Measurements from ENCODE around the gene STAC. TPM values are rescaled to one million over a fixed set of nuclear protein-coding genes. Genes with fewer than 3 reads are reported as not detected.

Gene STAC
- polyA plus RNA-seq, 2 donors: 0.20 to 0.49 TPM

DNA sequence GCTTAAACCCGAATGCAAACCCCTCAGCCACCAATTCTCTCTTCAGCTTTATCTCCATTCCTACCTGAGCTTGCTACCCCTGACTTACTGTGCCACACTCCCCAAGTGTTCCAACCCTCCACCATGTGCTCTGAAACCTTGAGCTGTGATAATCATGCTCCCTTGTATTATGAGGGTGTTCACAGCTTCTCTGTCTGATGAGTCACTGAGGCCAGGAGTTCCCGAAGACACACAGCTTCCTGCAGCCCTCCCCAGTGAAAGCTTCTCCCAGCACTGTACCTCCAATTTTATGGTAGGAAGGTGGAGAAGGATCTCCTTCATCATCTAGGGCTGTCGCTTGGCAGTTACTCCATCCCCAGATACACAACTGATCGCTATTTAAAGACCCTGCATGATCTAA is 24.9 kb downstream of the STAC start:
- Histone ChIP-seq H3K4me1 (ENCODE audit: control insufficient read depth in 2 of 2, insufficient read depth in 2 of 2, low read length in 1 of 2) (no peaks in the 10 kb centered on the region), H3K36me3 (ENCODE audit: control insufficient read depth in 2 of 2, insufficient read depth in 2 of 2, low read length in 1 of 2) (no peaks in the 10 kb centered on the region), H3K9me3 (ENCODE audit: control insufficient read depth in 2 of 2, insufficient read depth in 1 of 2, low read depth in 1 of 2, low read length in 1 of 2) (no peaks in the 10 kb centered on the region), H3K27ac (ENCODE audit: low read depth in 2 of 2, low read length in 1 of 2) (no peak overlapping the region), H3K27me3 (ENCODE audit: control insufficient read depth in 1 of 2, insufficient read depth in 2 of 2, low read length in 2 of 2) (no peaks in the 10 kb centered on the region), H3K4me3 (ENCODE audit: low read depth in 1 of 2, low read length in 2 of 2) (no peak overlapping the region)
- WGBS, 2 donors: 80 to 91% methylated on average over 4 of the region's 4 CpGs

DNA sequence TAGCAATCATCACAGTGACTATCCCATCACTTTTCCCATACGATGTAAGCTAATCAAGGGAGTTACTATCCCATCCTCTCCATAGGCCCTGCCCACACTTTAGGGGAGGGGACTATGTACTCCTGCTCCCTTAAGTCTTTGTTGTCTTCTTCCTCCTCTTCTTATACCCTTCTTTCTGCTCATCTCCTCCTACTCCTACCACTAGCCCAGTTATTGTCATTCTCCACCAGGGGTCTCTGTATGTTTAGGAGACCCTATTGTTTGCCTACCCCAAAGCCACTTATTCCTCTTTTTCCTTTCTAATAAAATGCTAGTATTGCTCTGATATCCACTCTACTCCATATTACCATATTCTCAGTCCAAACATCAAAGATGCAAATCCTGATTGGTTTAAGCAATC is 27.8 kb downstream of the STAC start:
- H3K36me3 ChIP-seq (ENCODE audit: control insufficient read depth in 2 of 2, insufficient read depth in 2 of 2, low read length in 1 of 2): no peaks in the 10 kb centered on the region
- H3K9me3 ChIP-seq (ENCODE audit: control insufficient read depth in 2 of 2, insufficient read depth in 1 of 2, low read depth in 1 of 2, low read length in 1 of 2): no peaks in the 10 kb centered on the region
- H3K4me3 ChIP-seq (ENCODE audit: low read depth in 1 of 2, low read length in 2 of 2): no peak overlapping the region
- 72 to 83% methylated on average over 1 of the region's 1 CpG for WGBS, 2 donors
- H3K4me1 ChIP-seq (ENCODE audit: control insufficient read depth in 2 of 2, insufficient read depth in 2 of 2, low read length in 1 of 2): no peaks in the 10 kb centered on the region
- no peak overlapping the region for H3K27ac ChIP-seq (ENCODE audit: low read depth in 2 of 2, low read length in 1 of 2)
- no peaks in the 10 kb centered on the region for H3K27me3 ChIP-seq (ENCODE audit: control insufficient read depth in 1 of 2, insufficient read depth in 2 of 2, low read length in 2 of 2)

DNA sequence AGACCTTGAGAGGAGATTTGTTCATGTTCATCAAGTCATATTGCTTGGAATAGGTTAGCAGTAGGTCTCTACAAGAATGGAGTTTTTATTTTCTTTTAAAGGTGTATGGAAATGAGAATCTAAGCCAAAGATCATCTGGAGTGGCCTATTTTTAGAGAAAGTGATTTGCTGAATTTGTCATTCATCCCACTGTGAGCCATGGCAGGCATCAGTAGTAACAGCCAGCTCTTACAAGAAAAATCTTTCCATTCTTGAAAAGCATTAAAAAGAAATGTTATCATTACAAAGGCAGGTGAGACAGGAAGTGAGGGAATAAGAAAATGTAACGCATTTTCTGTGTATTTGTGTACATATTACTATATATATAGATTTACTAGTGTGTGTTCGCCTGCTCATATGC is 29.6 kb downstream of the STAC start:
- no peaks in the 10 kb centered on the region for H3K9me3 ChIP-seq (ENCODE audit: control insufficient read depth in 2 of 2, insufficient read depth in 1 of 2, low read depth in 1 of 2, low read length in 1 of 2)
- no peak overlapping the region for H3K4me3 ChIP-seq (ENCODE audit: low read depth in 1 of 2, low read length in 2 of 2)
- 85 to 86% methylated on average over 2 of the region's 2 CpGs for WGBS, 2 donors
- no peaks in the 10 kb centered on the region for H3K4me1 ChIP-seq (ENCODE audit: control insufficient read depth in 2 of 2, insufficient read depth in 2 of 2, low read length in 1 of 2)
- H3K27ac ChIP-seq (ENCODE audit: low read depth in 2 of 2, low read length in 1 of 2): no peak overlapping the region
- no peaks in the 10 kb centered on the region for H3K27me3 ChIP-seq (ENCODE audit: control insufficient read depth in 1 of 2, insufficient read depth in 2 of 2, low read length in 2 of 2)
- H3K36me3 ChIP-seq (ENCODE audit: control insufficient read depth in 2 of 2, insufficient read depth in 2 of 2, low read length in 1 of 2): no peaks in the 10 kb centered on the region

DNA sequence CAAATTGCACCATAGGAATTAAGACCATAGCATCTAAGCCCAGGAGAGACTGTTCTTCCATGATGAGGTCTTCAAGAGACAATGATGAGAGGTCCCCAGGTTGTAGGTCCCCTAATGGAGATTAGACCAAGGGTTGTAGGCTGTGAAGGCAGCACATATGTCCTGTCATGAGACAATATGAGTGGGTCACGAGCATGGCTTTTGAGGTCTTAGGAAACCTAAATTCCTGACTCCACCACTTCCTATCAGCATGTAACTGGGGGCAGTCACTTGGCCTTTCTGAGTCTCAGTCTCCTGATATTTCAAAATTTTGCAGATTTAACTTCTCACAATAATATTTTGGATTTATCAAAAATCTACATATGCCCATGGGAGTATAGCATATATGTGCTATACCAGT is 31.3 kb downstream of the STAC start:
- H3K27ac ChIP-seq (ENCODE audit: low read depth in 2 of 2, low read length in 1 of 2): no peak overlapping the region
- H3K4me1 ChIP-seq (ENCODE audit: control insufficient read depth in 2 of 2, insufficient read depth in 2 of 2, low read length in 1 of 2): no peaks in the 10 kb centered on the region
- no peaks in the 10 kb centered on the region for H3K27me3 ChIP-seq (ENCODE audit: control insufficient read depth in 1 of 2, insufficient read depth in 2 of 2, low read length in 2 of 2)
- 67 to 82% methylated on average over 1 of the region's 1 CpG for WGBS, 2 donors
- no peaks in the 10 kb centered on the region for H3K36me3 ChIP-seq (ENCODE audit: control insufficient read depth in 2 of 2, insufficient read depth in 2 of 2, low read length in 1 of 2)
- H3K4me3 ChIP-seq (ENCODE audit: low read depth in 1 of 2, low read length in 2 of 2): no peak overlapping the region
- H3K9me3 ChIP-seq (ENCODE audit: control insufficient read depth in 2 of 2, insufficient read depth in 1 of 2, low read depth in 1 of 2, low read length in 1 of 2): no peaks in the 10 kb centered on the region

DNA sequence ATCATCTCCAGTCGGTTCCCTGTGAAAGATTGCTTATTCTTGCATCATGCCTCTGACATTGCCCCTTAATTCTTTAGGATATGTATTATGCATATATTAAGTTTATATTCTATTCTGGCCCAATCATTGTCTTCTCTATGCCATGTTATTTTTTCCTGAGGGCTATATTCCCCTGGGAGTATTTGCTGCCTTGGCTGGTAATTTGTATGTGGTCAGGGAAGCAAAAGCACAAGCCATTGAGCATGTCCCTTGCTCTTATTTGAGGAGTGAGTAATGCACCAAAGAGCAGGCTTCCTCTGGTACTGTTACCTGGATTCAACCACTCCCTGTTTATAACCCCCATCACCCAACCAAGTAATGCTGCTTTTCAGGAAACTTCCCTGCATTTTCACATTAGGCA is 36.3 kb downstream of the STAC start:
- no peak overlapping the region for H3K27ac ChIP-seq (ENCODE audit: low read depth in 2 of 2, low read length in 1 of 2)
- H3K27me3 ChIP-seq (ENCODE audit: control insufficient read depth in 1 of 2, insufficient read depth in 2 of 2, low read length in 2 of 2): no peaks in the 10 kb centered on the region
- H3K9me3 ChIP-seq (ENCODE audit: control insufficient read depth in 2 of 2, insufficient read depth in 1 of 2, low read depth in 1 of 2, low read length in 1 of 2): no peaks in the 10 kb centered on the region
- H3K36me3 ChIP-seq (ENCODE audit: control insufficient read depth in 2 of 2, insufficient read depth in 2 of 2, low read length in 1 of 2): no peaks in the 10 kb centered on the region
- 74 to 97% methylated on average over 1 of the region's 1 CpG for WGBS, 2 donors
- no peak overlapping the region for H3K4me3 ChIP-seq (ENCODE audit: low read depth in 1 of 2, low read length in 2 of 2)
- H3K4me1 ChIP-seq (ENCODE audit: control insufficient read depth in 2 of 2, insufficient read depth in 2 of 2, low read length in 1 of 2): no peaks in the 10 kb centered on the region

DNA sequence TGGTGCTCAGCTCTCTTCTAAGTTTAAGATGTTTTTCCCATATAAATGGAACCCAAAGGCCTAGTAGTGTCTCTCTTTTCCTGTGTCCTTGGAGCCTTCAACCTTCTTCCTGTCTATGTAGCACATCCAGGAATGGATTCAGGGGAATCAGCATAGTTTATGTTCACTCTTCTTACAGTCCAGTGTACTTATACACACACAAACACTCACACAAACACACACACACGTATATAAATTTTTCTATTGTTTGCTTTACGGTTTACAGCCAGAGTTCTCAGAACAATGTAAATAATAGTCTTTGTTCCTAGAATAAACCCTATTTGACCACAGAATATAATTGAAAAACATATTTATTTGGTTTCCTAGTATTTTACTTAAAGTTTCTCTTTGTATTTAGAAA is 36.9 kb downstream of the STAC start:
- Histone ChIP-seq H3K4me1 (ENCODE audit: control insufficient read depth in 2 of 2, insufficient read depth in 2 of 2, low read length in 1 of 2) (no peaks in the 10 kb centered on the region), H3K36me3 (ENCODE audit: control insufficient read depth in 2 of 2, insufficient read depth in 2 of 2, low read length in 1 of 2) (no peaks in the 10 kb centered on the region), H3K27ac (ENCODE audit: low read depth in 2 of 2, low read length in 1 of 2) (no peak overlapping the region), H3K27me3 (ENCODE audit: control insufficient read depth in 1 of 2, insufficient read depth in 2 of 2, low read length in 2 of 2) (no peaks in the 10 kb centered on the region), H3K4me3 (ENCODE audit: low read depth in 1 of 2, low read length in 2 of 2) (no peak overlapping the region), H3K9me3 (ENCODE audit: control insufficient read depth in 2 of 2, insufficient read depth in 1 of 2, low read depth in 1 of 2, low read length in 1 of 2) (no peaks in the 10 kb centered on the region)
- WGBS, 2 donors: 61 to 69% methylated on average over 2 of the region's 2 CpGs

DNA sequence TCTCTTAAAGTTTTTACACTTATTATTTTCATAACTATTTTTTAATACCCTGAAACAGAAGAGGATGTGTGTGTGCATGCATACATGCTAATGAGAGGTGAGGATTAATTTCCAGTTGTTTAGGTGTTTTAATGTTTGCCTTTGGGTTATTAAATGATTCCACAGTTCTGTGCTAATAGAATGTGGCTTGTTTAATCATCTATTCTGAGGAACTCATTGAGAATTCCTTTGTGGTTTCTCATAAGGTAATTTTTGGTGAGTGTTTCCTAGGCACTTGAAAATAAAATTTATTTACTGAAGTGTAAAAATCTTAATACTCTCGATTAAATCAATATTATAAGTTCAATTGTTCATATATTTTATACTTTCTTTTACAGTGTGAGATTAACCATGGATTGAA is 38.0 kb downstream of the STAC start:
- Histone ChIP-seq H3K27ac (ENCODE audit: low read depth in 2 of 2, low read length in 1 of 2) (no peak overlapping the region), H3K4me1 (ENCODE audit: control insufficient read depth in 2 of 2, insufficient read depth in 2 of 2, low read length in 1 of 2) (no peaks in the 10 kb centered on the region), H3K9me3 (ENCODE audit: control insufficient read depth in 2 of 2, insufficient read depth in 1 of 2, low read depth in 1 of 2, low read length in 1 of 2) (no peaks in the 10 kb centered on the region), H3K36me3 (ENCODE audit: control insufficient read depth in 2 of 2, insufficient read depth in 2 of 2, low read length in 1 of 2) (no peaks in the 10 kb centered on the region), H3K4me3 (ENCODE audit: low read depth in 1 of 2, low read length in 2 of 2) (no peak overlapping the region), H3K27me3 (ENCODE audit: control insufficient read depth in 1 of 2, insufficient read depth in 2 of 2, low read length in 2 of 2) (no peaks in the 10 kb centered on the region)
- 80 to 87% methylated on average over 1 of the region's 1 CpG for WGBS, 2 donors

DNA sequence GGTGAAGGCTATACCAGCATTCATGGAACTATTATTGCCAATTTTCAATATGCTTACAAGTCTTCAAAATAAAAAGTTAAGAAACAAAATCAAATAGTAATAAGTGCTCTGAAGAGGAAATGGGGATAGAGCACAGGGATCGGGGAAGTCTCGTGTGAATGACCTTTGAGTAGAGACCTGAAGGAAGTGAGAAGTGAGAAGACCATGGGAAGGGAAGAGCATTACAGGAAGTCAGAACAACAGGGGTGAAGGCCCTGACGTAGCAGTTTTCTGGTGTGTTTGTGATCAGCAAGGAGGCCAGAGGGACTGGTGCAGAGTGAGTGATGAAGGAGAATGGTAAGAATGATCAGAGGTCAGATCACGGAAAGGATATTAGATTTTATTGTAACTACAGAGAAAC is 48.1 kb downstream of the STAC start:
- Histone ChIP-seq H3K4me3 (ENCODE audit: low read depth in 1 of 2, low read length in 2 of 2) (no peak overlapping the region), H3K27ac (ENCODE audit: low read depth in 2 of 2, low read length in 1 of 2) (no peak overlapping the region), H3K9me3 (ENCODE audit: control insufficient read depth in 2 of 2, insufficient read depth in 1 of 2, low read depth in 1 of 2, low read length in 1 of 2) (no peaks in the 10 kb centered on the region), H3K4me1 (ENCODE audit: control insufficient read depth in 2 of 2, insufficient read depth in 2 of 2, low read length in 1 of 2) (no peaks in the 10 kb centered on the region), H3K27me3 (ENCODE audit: control insufficient read depth in 1 of 2, insufficient read depth in 2 of 2, low read length in 2 of 2) (no peaks in the 10 kb centered on the region), H3K36me3 (ENCODE audit: control insufficient read depth in 2 of 2, insufficient read depth in 2 of 2, low read length in 1 of 2) (no peaks in the 10 kb centered on the region)
- 81 to 85% methylated on average over 4 of the region's 4 CpGs for WGBS, 2 donors

DNA sequence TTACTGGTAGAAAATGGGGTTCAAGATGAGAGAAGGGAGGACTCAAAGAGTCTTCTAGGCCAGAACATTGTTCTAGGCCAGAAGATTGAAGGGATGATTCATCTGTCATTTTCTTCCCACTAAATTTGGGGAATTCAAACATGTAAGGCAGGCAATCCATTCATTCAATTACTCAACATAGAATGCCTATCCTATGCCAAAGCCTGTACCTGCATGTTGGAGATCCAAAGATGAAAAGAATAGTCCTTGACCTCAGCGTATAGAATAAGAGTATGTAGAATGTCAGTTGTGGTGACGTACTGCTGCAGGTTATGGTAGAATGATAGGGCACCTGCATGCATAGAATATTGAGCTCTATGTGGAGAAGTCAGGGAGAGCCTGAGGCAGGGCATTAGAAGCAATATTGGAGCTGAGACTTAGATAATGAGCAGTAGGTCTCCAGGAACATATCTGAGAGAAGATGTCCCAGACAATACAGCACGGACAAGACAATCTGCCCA is 49.7 kb downstream of the STAC start:
- Histone ChIP-seq H3K9me3 (ENCODE audit: control insufficient read depth in 2 of 2, insufficient read depth in 1 of 2, low read depth in 1 of 2, low read length in 1 of 2) (no peaks in the 10 kb centered on the region), H3K36me3 (ENCODE audit: control insufficient read depth in 2 of 2, insufficient read depth in 2 of 2, low read length in 1 of 2) (no peaks in the 10 kb centered on the region), H3K4me3 (ENCODE audit: low read depth in 1 of 2, low read length in 2 of 2) (no peak overlapping the region), H3K27me3 (ENCODE audit: control insufficient read depth in 1 of 2, insufficient read depth in 2 of 2, low read length in 2 of 2) (no peaks in the 10 kb centered on the region), H3K4me1 (ENCODE audit: control insufficient read depth in 2 of 2, insufficient read depth in 2 of 2, low read length in 1 of 2) (no peaks in the 10 kb centered on the region), H3K27ac (ENCODE audit: low read depth in 2 of 2, low read length in 1 of 2) (no peak overlapping the region)
- 77 to 89% methylated on average over 3 of the region's 3 CpGs for WGBS, 2 donors

DNA sequence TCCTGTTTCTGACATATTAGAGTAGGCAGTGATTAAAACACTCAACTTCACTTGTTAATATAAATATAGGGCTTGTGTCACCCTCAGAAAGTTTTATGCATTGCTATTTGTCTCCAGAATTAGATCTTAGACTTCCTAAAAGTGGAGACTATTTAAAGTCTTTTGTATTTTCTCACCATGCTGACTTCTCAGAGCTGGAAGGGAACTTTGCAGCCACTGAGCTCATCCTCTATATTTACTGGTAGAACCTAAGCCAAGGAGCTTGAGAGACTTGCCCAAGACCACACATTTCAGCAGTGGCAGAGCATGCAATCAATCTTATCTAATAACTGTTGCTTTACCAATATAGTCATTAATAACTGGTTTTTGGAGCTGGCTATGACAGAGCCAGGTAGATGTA is 53.2 kb downstream of the STAC start:
- no peak overlapping the region for H3K4me3 ChIP-seq (ENCODE audit: low read depth in 1 of 2, low read length in 2 of 2)
- no peaks in the 10 kb centered on the region for H3K27me3 ChIP-seq (ENCODE audit: control insufficient read depth in 1 of 2, insufficient read depth in 2 of 2, low read length in 2 of 2)
- H3K4me1 ChIP-seq (ENCODE audit: control insufficient read depth in 2 of 2, insufficient read depth in 2 of 2, low read length in 1 of 2): no peaks in the 10 kb centered on the region
- no peaks in the 10 kb centered on the region for H3K36me3 ChIP-seq (ENCODE audit: control insufficient read depth in 2 of 2, insufficient read depth in 2 of 2, low read length in 1 of 2)
- H3K27ac ChIP-seq (ENCODE audit: low read depth in 2 of 2, low read length in 1 of 2): no peak overlapping the region
- peaks cover 0 to 2% of the 10 kb centered on the region in 2 donors for H3K9me3 ChIP-seq (ENCODE audit: control insufficient read depth in 2 of 2, insufficient read depth in 1 of 2, low read depth in 1 of 2, low read length in 1 of 2)

Measured in esophagus (tissue), 2 donors.